Glomerular visceral epithelial cell (primary cell): ENCODE results near the gene LARGE1.

Experiments used
- DNase-seq: peaks from one replicate; pipeline ENCODE4 v3.0.0-alpha.2; 2016; ENCODE audit errors: extremely low spot score

Gene LARGE1

DNA sequence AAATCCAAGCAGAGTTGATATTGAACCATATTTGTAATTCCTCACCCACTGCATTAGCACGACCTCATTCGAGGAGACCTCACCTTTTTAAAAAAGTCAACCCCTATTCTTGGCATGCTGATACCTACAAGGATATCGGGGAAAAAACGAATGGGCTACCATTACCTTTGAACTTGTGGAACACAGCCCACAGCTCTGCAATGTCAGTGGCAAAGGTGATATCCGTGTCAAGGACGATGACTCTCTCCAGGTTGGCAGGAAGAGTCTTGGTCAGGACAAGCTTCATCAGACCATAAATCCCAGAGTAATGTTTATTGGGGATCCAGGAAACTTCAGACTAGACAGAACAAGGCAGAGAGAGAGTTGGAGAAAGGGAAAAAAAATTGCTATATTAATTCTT lies 355.6 kb downstream of the LARGE1 start:
- DNase-seq, result no peak

DNA sequence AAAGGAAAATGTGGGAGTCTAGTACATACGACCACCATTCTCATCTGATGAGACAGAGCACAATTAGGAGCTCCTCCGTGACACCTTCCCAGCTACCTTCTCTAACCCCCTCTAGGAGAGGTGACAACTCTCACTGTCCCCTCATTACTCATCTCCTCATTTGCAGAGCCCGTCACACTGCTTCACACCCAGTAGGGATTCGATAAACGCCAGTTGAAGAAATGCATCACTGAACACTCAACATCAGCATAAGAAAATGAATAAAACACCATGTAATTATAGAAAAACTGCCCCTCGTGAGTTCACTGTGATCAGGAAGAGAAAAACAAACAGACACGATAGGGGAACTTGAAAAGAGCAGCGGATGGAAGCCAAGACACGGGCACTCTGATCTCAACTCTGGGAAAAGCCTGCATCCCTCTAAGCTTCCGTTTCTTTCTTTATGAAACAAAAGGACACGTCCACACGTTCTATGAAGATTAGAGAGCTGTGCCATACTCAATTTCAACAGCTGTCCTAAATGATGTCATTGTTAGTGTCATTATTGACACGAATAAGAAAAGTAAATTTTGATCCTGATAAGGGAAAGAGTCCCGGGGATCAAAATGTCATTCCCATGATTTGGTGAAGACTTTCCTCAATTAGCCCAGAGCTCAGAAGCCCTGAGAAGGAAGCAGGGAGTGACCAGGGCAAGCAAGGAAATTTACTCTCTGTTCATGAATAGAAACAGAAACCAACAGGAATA lies 356.9 kb downstream of the LARGE1 start:
- no peak for DNase-seq

DNA sequence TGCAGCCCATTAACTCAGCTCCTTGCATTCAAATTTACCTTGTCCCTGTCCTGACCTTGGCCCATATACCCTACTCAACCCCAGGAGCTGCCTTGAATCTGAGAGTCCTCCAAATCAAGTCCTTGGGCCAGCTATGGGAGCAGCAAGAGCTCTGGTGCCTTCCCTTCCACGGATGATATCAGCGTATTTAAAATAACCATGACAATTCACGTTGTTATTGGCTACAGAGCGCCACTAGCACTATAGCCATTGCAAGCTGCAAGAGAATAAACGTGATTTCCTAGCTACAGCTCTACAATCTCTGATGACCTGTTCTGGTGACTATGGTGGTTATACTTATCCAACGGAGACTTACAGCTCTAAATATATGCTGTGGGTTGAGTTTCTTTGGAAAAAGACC lies 357.8 kb downstream of the LARGE1 start:
- DNase-seq, result no peak

DNA sequence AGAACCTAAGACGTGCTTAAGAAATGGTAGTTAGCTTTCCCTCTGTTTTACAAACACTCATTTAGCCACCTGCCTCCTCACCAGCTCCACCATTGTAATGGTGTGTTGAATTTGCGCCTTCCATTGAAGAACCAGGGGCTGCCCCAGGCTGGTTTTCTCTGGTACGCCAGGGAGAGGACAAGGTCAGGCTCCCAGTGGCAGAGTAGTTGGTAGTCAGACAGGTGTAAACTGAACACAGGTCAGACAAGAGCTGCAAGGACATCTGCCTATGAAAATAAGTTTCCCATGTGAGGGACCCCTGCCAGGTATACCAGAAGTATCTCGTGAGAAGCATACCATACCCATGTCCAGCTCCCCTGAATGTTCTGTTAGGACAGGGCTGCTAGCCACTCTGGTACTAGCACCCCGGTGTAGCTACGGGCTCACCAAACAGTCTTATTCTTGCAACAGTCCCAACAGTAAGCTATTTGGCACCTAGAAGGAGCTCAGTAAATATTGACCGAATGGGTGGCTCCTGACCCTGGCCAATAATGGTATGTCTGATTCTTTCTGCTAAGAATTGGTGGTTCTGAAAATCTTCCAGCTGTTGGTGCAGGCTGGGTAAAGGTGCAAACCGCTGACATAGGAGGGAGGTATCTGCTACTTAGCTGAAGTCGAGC lies 359.0 kb downstream of the LARGE1 start:
- no peak for DNase-seq

DNA sequence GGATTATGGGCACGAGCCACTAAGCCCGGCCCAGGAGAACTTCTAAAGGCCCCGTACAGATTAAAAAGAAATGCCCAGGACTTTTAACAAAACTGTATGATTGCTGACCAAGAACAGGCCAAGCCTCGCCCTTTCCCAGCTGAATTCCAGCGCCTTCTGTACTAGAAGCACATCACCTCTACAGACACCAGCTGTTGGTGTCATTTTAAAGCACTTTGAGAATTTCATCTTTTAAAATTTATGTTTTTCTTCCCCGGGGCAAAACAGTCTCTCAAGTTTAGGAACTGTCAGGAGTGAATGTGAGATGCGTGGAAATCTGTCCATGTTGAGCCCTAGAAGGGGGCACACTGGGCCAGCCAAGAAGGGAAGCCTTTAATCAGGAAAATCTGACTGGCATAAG lies 362.4 kb downstream of the LARGE1 start:
- DNase-seq, result no peak

DNA sequence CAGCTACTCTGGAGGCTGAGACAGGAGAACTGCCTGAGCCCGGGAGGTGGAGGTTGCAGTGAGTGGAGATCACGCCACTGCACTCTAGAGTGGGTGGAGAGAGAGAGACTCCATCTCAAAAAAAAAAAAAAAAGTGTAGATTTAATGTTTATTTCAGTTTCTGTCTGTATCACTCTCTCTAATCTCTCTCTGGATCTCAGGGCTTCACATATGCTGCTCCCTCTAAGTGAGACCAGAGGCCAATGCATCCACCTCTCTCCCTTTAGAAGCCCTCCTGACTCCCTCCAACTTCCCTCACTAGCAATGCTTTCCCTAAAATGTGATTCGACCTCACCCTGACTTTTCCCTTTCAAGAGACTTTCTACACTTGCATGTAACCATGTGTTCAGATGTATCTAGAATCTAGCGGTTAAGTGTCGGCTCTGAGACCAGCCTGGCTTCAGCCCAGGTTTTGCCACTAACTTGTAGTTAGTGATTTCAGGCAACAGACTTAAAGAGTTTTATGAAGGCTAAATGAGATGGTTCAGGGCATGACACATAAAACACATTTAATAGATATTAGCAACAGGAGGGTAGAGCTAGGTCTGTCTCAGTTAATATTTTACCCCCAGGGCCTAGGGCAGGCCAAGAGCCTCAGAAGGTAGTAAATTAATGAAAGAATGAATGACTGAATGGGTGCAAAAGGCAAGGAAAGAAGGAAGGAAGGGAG lies 364.3 kb downstream of the LARGE1 start:
- DNase-seq, result peak; percentile 73

DNA sequence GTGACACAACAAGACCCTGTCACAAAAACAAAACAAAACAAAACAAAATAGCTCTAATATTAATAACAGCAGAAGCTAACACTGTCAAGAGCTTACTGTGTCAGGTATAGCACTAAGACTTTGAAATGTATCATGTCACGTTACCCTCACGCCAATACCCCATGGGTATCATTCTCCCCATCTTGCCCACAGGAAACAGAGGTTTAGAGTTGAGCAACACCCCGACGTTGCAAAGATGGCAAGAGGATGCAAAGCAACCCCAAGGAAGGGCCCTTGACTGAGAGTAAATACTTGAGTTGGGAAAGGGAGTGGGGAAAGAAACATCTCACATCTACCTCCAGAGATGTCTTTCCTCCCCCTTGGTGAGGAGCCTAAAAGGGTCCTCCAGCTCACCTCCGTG lies 366.8 kb downstream of the LARGE1 start:
- no peak for DNase-seq

DNA sequence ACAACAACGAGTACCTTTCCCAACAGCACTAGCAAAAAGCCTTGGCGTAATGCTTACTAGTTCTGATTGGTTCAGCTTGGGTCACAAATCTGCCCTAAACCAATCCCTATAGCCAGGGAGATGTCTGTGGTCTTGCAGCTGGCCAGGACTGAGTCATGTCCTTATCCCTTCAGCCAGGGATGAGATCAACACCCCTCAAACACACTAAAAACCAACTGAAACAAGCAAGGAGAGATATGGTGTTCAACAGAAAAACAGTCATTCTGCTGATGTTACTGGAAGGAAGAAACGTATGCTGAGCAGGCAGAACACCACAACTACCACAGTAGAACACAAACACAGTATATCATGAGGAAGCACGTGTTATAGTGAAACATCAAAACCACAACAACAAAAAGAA lies 375.6 kb downstream of the LARGE1 start:
- DNase-seq, result peak; percentile 44

DNA sequence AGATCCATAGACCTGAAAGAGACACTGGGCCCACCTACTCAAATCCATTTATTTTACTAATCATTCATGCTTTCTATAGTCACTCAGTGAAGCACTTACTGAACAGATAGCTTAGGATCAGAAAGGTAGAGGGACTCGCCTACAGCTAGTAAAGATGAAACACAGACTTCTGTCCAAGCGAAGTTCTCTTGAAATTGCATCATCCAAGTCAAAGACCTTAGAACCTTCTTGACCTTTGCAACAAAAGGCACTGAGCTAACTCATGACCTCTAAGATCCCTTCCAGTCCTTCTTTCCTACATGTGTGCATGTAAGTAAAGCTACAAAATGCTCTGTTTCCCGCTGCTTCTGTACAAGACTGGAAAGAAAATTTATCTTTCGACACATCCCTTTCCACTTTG lies 377.6 kb downstream of the LARGE1 start:
- DNase-seq, result no peak

DNA sequence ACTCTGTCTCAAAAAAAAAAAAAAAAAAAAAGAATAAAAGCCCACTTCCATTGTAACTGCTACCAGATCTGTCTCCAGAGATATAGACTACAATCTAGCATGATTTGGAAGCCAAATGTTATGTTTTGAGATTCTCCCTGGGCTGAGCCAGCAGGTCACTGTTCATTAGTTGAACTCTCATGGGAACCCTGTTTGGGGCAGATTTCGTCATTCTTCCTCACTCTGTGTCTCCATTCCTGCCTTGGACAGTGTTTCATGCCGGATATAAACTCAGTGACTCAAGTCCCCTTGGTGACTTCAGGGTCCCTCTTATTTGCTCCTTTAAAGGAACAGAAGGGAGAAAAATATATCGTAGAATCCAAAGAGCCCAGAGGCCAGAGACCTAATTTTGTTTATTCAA lies 378.1 kb downstream of the LARGE1 start:
- no peak for DNase-seq

DNA sequence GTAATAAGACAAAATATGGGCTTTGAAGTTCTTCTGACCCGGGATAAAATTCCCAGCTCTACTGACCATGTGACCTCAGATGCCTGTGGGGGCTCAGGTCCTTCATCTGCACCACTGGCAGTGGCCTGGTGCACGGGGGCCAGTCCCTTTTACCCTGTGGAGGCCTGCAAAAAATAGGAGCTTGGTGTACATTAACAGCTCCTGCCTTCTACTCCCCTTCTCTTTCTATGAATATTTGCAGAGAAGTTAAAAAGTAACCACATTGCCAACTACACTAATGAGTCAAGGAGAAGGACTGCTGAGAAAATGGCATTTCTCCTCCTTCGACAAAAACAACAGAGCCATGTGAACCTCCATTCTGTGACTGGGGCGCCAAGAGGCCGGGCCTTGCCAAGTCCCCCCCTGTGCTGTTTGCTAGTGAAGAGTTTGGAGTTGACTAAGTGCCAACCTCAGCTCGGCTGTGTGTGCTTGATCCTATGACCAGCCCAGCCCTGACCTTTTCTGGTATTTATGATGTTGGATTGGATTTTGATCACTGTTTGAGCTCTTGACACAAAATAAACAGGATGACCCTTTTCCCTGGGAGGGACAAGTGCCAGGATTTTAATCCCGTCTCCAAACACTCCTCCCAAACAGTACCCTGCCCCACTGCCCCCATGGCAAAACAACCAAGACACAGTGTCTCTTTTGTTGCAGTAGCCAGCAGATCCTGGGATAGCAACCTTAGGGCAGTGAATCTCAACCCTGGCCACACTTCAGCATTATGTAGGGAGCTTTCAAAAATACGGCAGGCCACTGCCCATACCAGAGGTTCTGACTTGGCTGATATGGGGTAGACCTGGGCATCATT lies 380.1 kb downstream of the LARGE1 start:
- DNase-seq, result peak; percentile 85

DNA sequence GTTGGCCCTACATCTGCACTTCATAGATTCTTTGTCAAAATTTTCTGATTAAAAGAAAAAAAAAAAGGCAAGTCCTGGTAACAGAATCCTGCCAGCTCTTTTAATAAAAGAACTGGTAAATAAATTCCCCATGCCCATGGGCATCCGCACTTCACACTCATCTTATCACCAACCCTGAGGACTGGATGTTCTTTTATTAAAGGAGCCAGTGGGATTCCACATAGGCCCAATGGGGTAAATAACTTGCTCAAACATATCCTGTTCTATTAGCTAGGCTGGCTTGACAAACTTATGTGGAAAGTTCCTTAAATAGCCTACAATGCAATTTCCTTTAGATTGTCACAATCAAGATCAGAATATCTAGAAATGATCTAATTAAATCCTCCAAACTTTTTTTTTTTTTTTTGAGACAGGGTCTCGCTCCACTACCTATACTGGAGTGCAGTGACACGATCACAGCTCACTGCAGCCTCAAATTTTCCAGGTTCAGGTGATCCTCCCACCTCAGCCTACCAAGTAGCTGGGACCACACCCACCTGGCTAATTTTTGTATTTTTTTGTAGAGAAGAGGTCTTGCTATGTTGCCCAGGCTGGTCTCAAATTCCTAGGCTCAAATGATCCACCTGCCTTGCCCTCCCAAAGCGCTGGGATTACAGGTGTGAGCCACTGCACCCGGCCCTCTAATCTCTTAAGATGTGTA lies 380.9 kb downstream of the LARGE1 start:
- DNase-seq, result no peak

DNA sequence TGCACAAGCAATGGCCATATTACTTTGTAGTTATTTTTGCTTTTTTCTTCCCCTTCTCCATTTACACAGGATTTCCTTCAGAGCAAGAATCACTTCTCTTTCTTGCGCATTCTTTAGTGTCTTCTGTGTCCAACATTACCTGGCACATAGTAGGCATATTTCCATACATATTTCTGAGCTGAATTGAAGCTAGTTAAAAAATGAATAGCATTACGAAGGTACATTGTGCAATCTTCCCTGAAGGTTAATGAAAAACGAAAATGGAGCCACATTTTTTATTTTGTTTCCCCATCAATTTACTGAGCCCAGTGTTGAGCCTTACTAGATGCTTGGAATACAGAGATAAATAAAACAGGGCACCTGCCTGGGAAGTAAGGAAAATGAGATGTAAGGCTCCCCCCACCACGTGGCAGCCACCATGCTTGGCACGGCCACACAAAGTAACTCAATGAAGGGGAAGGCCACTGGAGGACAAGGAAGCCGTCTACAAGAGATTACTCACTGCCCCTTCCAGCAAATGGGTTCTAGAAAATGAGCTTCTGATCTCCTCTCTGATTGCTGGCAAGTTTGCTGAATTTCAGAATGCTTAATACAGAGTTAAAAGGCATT lies 381.9 kb downstream of the LARGE1 start:
- DNase-seq, result no peak

DNA sequence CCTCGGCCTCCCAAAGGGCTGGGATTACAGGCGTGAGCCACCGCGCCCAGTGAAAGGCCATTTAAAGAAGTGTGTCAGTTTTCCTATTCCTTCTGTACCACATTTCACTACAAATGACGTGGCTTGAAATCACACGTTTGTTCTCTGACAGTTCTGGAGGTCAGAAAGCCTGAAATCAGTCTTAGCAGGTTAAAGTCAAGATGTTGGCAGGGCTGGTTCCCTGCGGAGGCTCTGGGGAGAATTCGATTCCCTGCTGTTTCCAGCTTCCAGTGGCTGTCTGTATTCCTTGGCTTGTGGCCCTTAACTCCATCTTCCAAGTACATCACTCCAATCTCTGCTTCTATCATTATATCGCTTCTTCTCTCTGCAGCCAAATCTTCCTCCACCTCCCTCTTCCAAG lies 383.2 kb downstream of the LARGE1 start:
- DNase-seq, result no peak

DNA sequence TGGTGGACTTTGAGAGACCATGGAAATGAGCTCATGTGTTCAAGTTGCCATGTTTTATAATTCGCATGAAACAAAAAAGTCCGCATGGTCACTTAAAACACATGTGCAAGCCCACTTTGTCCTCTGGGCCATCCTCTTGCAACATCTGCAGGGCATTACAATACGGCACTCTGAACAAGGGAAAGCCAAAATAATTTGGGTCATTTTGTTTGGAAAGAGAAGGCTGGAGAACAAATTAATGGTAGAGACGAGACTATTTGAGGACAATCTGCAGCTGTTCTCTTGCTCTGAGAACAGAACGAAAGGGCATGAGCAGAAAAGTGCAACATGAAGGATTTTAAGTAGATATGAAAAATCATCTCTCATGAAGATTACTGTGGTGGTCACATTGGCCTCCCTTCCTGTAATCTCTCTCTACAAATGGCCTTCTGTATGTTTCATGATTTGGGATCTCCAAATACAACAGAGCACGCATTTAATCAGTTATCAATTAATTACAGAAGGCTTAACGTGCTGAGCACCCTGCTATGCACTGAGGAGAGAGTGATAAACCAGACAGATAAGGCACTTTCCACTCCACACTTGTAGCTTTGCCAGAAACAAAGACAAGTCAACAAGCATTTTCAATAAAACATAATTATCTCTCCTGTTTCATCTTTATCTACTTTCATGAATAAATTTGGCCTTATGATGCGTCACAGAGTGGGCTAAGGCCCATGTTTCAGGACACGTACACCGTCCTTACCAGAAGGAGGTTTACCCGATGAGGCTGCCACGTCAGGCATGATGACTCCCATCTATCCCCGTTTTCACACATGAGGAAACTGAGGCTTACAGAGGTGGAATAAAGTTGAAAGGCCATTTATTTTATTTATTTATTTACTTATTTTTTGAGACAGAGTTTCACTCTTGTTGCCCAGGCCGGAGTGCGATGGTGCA lies 384.1 kb downstream of the LARGE1 start:
- no peak for DNase-seq

DNA sequence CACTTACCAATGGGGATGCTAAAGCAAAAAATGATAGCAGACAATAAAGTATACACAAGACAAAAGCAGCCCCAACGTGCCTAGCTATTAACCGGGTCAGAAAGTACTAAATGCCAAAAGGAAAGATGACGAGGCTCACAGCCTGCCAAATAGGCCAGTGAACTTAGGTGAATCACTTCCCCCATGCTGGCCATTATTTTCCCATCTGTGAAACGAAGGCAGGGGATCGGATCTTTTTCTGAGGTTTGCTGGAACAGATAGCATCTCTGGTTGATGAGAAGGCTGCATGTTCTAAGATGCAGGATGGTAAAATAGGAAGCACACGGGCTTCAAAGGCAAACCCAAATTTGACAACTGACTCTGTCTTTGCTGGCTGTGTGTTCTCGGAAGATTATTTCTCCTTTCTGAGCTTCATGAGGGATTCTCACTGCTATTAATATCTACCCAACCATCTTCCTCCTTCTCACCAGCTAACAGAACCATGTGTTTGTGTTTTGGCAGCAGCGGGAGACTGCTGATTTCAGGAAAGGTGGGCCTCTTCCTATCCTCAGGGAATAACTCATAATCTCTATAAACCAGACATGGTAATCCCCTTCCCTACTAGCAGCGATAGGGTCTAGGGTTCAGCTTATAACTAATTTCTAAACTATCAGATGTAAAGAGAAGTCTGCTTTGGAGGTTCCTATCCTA lies 390.7 kb downstream of the LARGE1 start:
- DNase-seq, result no peak

DNA sequence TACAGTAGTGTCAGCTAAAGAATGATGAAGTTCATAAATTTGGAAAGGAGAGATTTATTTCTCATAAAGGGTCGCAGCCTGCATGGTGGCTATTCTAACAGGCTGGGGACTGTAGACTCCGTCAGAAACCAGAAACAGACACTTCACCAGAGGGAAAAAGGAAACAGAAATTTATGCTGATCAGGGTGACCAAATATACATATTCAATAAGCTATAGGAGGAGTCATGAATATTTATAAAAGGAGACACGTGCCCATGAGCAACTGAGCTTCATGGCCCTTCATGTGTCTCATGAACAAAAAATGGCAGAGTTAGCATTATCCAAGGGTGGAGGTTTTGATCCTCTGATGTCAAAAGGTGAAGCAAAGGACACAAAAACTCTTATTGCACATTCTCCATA lies 392.1 kb downstream of the LARGE1 start:
- DNase-seq, result no peak

DNA sequence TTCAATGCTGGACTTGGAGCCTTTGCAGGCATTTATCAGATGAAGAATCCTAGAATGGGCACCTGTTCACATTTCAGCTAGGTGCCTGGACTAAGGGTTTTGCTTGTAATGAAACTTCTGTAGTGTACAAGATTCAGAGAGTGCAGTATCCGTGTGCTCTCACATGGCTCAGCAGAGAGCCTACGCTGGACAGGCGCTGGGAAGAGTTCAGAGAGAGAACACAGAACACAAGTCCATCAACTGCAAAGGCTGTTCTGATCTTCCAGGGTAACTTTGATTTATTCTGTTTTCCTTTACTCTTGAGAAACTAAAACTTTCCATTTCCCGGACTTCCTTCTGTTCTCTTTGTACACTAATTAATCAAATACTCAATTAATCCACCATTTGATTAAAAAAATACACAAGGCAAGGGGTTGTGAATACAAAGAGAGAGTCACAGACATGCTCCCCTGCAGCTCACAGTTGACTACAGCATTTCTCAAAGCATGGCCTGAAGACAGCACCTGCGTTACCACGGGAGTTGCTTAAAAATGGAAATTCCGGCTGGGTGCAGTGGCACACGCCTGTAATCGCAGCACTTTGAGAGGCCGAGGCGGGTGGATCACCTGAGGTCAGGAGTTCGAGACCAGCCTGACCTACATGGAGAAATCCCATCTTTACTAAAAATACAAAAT lies 393.7 kb downstream of the LARGE1 start:
- DNase-seq, result no peak
